Measurements from ENCODE around the gene IL1RL1.

The IL1RL1 gene

GRCh38 chr2:102367331-102367971 lies 56.1 kb downstream of the IL1RL1 start:
- no peak overlapping the region for H3K27ac ChIP-seq
- DNase-seq (ENCODE audit: low spot score), result no peak
- H3K4me3 ChIP-seq, result no peak overlapping the region
- TF ChIP-seq CTCF (IDR thresholded peaks at IDR 0.05), result no peak

- Histone ChIP-seq H3K27ac (no peak overlapping the region), H3K4me3 (no peak overlapping the region)
- DNase-seq (ENCODE audit: low spot score), result no peak
- no peak for TF ChIP-seq CTCF (IDR thresholded peaks at IDR 0.05)
Observed at GRCh38 chr2:102368461-102369109, 57.2 kb downstream of the IL1RL1 start.

GRCh38 chr2:102369866-102370265 lies 58.5 kb downstream of the IL1RL1 start:
- no peak for TF ChIP-seq CTCF (IDR thresholded peaks at IDR 0.05)
- DNase-seq (ENCODE audit: low spot score), result no peak
- Histone ChIP-seq H3K27ac (no peak overlapping the region), H3K4me3 (no peak overlapping the region)

- TF ChIP-seq CTCF (IDR thresholded peaks at IDR 0.05), result no peak
- DNase-seq (ENCODE audit: low spot score), result no peak
- Histone ChIP-seq H3K4me3 (no peak overlapping the region), H3K27ac (no peak overlapping the region)
Observed at GRCh38 chr2:102376052-102376591, 64.8 kb downstream of the IL1RL1 start.

- no peak for DNase-seq (ENCODE audit: low spot score)
- no peak for TF ChIP-seq CTCF (IDR thresholded peaks at IDR 0.05)
- Histone ChIP-seq H3K27ac (no peak overlapping the region), H3K4me3 (no peak overlapping the region)
Observed at GRCh38 chr2:102383722-102384121, 72.4 kb downstream of the IL1RL1 start.

- no peak for DNase-seq (ENCODE audit: low spot score)
- H3K4me3 ChIP-seq, result no peak overlapping the region
- no peak overlapping the region for H3K27ac ChIP-seq
- TF ChIP-seq CTCF (IDR thresholded peaks at IDR 0.05), result no peak
Observed at GRCh38 chr2:102385522-102385921, 74.2 kb downstream of the IL1RL1 start.

GRCh38 chr2:102386004-102386403 lies 74.6 kb downstream of the IL1RL1 start:
- no peak overlapping the region for H3K27ac ChIP-seq
- no peak for DNase-seq (ENCODE audit: low spot score)
- H3K4me3 ChIP-seq, result no peak overlapping the region
- no peak for TF ChIP-seq CTCF (IDR thresholded peaks at IDR 0.05)

Data from coronary artery (tissue), 2 donors.